Gastroesophageal sphincter (tissue), 4 donors: ENCODE measurements around the gene HCAR1. TPM values are rescaled to one million over a fixed set of nuclear protein-coding genes. Genes with fewer than 3 reads are reported as not detected.

ENCODE experiments used
- ATAC-seq: fragments of 150-250 bp; one replicate; pipeline ENCODE4 v1.9.1; 2016; ENCODE audit warnings: mild to moderate bottlenecking, moderate library complexity
- H3K27ac ChIP-seq, 4 donors: fragments of 200-600 bp; sonication (generic) in 3 of 4; 1 replicate in 3 of 4; 2 replicates in 1 of 4; pipeline ENCODE4 v1.5.1; 2016 to 2019
- H3K27me3 ChIP-seq: fragments of 200-600 bp; sonication (generic); one replicate; pipeline ENCODE4 v1.5.1; 2019
- H3K36me3 ChIP-seq, 2 donors: fragments of 200-600 bp; sonication (generic); one replicate each; pipeline ENCODE4 v1.5.1; 2019; ENCODE audit warnings: control low read depth in 1 of 2
- H3K4me1 ChIP-seq, 3 donors: fragments of 200-600 bp; sonication (generic); 1 replicate in 2 of 3; 2 replicates in 1 of 3; pipeline ENCODE4 v1.5.1; 2016 to 2019; ENCODE audit warnings: control low read depth in 2 of 3
- H3K4me3 ChIP-seq, 2 donors: fragments of 200-600 bp; sonication (generic); one replicate each; pipeline ENCODE4 v1.5.1; 2019; ENCODE audit warnings: mild to moderate bottlenecking in 1 of 2, moderate library complexity in 1 of 2
- H3K9me3 ChIP-seq, 3 donors: fragments of 200-600 bp; sonication (generic); one replicate each; pipeline ENCODE4 v1.5.1; 2017 to 2019; ENCODE audit warnings: control low read depth in 2 of 3
- CTCF ChIP-seq, 4 experiments: fragments of 200-600 bp in 2 of 4; fragments of 450-650 bp in 2 of 4; sonication (generic) in 1 of 4; IDR thresholded peaks; one replicate each; pipeline ENCODE4 v1.5.1; 2017 to 2019; ENCODE audit warnings: antibody characterized with exemption in 4 of 4, mild to moderate bottlenecking in 2 of 4, moderate library complexity in 2 of 4
- EP300 ChIP-seq: sonication (generic); formaldehyde crosslinking; IDR thresholded peaks from one replicate; pipeline ENCODE4 v1.6.1; 2017; ENCODE audit warnings: antibody characterized with exemption, mild to moderate bottlenecking
- POLR2A ChIP-seq, 2 donors: fragments of 450-650 bp; IDR thresholded peaks; one replicate each; pipeline ENCODE4 v1.6.1; 2017; ENCODE audit warnings: antibody characterized with exemption in 2 of 2, mild to moderate bottlenecking in 2 of 2, moderate library complexity in 1 of 2
- POLR2AphosphoS5 ChIP-seq: sonication (generic); formaldehyde crosslinking; IDR thresholded peaks from one replicate; pipeline ENCODE4 v1.6.1; 2017; ENCODE audit warnings: antibody characterized with exemption
- WGBS, 2 donors: methylation state at CpG; one replicate each; pipeline ENCODE4 v1.1.5; 2018; ENCODE audit warnings: low coverage in 1 of 2; 5-methylcytosine and 5-hydroxymethylcytosine counted together
- total RNA-seq, 4 donors: library from RNA; depleted of rRNA; stranded (reverse); fragments of >200 nt; gene quantifications; one replicate each; pipeline ENCODE4 v1.1.0, GENCODE V29; 2016

HCAR1 gene
- total RNA-seq = under 1 TPM in 3 of 4 donors, not detected in 1; 0.08 to 0.27 (median 0.16) TPM

- Histone ChIP-seq H3K4me3 (peak within 1 kb of the TSS in 1 of 2 donors; percentile 37), H3K27me3 (peaks cover 9% of the 10 kb centered on the region), H3K36me3 (no peaks in the 10 kb centered on the region), H3K27ac (no peak within 1 kb of the TSS), H3K4me1 (no peaks in the 10 kb centered on the region), H3K9me3 (no peaks in the 10 kb centered on the region)
- no peak for ATAC-seq
- 48 to 67% methylated on average over 5 to 6 of the region's 32 CpGs for WGBS, 2 donors
- TF ChIP-seq EP300 (no peak), POLR2AphosphoS5 (no peak), POLR2A (IDR thresholded peaks at IDR 0.05) (no peak), CTCF (IDR thresholded peaks at IDR 0.05) (no peak)
Measured at GRCh38 chr12:122730215-122731014, at the start of gene HCAR1. Gene HCAR1 (minus strand): TSS chr12:122730844. CDS start chr12:122730339, 505 bp downstream.

- H3K27me3 ChIP-seq = no peaks in the 10 kb centered on the region
- peaks cover 5 to 35% (median 7%) of the 10 kb centered on the region in 3 donors for H3K4me1 ChIP-seq
- H3K36me3 ChIP-seq = peaks cover 0 to 81% of the 10 kb centered on the region in 2 donors
- no peaks in the 10 kb centered on the region for H3K9me3 ChIP-seq
- TF ChIP-seq CTCF (IDR thresholded peaks at IDR 0.05) (no peak), POLR2A (IDR thresholded peaks at IDR 0.05) (no peak), POLR2AphosphoS5 (no peak), EP300 (no peak)
- no peak overlapping the region for H3K4me3 ChIP-seq
- H3K27ac ChIP-seq = no peak overlapping the region
- ATAC-seq = no peak
- 78 to 80% methylated on average over 1 of the region's 1 CpG for WGBS, 2 donors
Measured at GRCh38 chr12:122757568-122757967, 26.9 kb upstream of the HCAR1 start.

GRCh38 chr12:122754790-122755189 lies 24.1 kb upstream of the HCAR1 start:
- Histone ChIP-seq H3K27me3 (no peaks in the 10 kb centered on the region), H3K36me3 (peaks cover 0 to 60% of the 10 kb centered on the region in 2 donors), H3K4me3 (no peak overlapping the region), H3K4me1 (peaks cover 5 to 42% (median 7%) of the 10 kb centered on the region in 3 donors), H3K27ac (no peak overlapping the region), H3K9me3 (no peaks in the 10 kb centered on the region)
- ATAC-seq = no peak
- TF ChIP-seq POLR2AphosphoS5 = no peak
- no peak for TF ChIP-seq CTCF (IDR thresholded peaks at IDR 0.05)
- TF ChIP-seq EP300 = no peak
- TF ChIP-seq POLR2A (IDR thresholded peaks at IDR 0.05) = no peak
- WGBS, 2 donors = 92 to 100% methylated on average over 1 of the region's 1 CpG

GRCh38 chr12:122753319-122753650 lies 22.6 kb upstream of the HCAR1 start:
- no peak for ATAC-seq
- H3K4me3 ChIP-seq = peak overlapping the region; percentile 53 to 93
- peaks cover 0 to 45% of the 10 kb centered on the region in 2 donors for H3K36me3 ChIP-seq
- H3K27me3 ChIP-seq = no peaks in the 10 kb centered on the region
- no peaks in the 10 kb centered on the region for H3K9me3 ChIP-seq
- no peak for TF ChIP-seq POLR2A (IDR thresholded peaks at IDR 0.05)
- TF ChIP-seq CTCF (IDR thresholded peaks at IDR 0.05) = no peak
- no peak for TF ChIP-seq EP300
- no peak for TF ChIP-seq POLR2AphosphoS5
- H3K4me1 ChIP-seq = peaks cover 5 to 42% (median 7%) of the 10 kb centered on the region in 3 donors
- peak overlapping the region in 3 of 4 donors; percentile 83 to 86 (median 86) for H3K27ac ChIP-seq
- WGBS, 2 donors = 0 to 4% methylated on average over 4 of the region's 5 CpGs
